ENCODE results near the gene SYTL5.

The SYTL5 gene

DNA sequence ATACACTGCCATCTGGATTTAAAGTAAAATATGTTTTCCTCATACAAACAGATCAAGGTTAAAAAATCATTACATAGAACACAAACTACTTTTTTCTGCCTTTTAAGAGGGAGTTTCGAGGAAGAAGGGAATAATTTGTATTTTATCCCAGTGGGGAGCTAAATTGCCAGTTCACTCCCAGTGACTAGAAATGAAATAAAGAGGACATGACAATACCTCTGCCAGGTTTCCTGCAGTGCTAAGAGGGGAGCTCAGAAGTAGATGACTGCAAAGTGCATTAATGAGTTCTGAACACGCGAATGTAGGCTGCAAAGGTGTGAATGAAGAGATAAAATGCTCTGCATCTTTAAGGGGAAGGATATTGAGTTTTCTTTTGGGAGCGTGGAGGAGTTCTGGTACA, 144.6 kb downstream of the SYTL5 start:
- DNase-seq, result no peak

DNA sequence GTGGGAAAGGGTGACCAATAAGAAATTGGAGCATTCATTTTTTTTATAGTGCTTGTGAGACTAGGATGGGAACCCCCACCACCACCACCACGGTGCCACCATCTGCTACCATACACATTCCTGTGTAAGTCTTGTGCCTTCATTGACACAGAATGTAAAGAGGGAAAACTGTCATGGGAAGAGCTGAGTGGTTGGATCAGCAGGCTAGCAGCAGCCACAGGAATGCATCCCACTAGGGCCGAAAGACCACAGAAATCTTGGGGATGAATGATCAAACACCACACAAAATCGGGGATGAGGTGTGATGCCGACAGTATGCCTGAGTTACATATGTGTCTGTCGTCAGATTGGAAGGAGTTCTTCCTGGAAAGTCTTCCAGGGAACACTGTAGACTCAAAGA, 145.1 kb downstream of the SYTL5 start:
- DNase-seq, result no peak

DNA sequence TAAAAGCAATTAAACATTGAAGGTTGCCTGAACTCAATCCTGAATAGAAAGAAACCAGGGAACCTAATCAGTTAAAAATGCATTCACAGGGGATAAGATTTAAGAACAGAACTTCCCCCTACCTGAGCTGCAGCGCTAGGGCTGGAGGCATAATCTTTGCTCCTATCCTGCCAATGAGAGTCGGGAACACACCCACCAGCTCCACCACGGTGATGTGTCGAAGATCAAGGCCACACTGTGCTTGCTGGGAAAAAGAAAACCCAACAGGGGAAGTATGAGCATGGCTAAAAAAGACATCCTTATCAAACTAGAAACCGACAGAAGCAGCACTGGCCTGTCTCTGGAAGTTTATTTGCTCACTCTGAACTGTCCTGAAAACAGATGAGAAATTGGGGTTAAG, 148.0 kb downstream of the SYTL5 start:
- DNase-seq, result no peak

DNA sequence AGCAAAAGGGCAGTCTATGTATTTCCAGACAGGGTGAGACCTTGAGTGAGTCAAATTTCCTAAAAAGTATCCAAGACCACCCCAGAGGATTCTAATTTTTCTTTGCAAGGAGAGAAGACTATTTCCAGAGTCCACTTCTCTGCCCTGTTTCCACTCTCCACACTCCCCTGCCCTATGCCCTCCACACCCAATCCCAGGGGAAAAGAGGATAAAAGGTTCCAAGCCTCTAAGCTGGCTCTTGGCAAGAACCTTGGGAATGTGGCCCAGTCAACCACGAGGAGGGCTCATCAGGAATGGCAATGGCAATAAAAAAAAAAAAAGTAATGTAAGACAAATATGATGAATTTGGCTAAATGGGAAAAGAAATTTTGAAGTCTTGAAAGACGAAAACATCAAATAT, 148.5 kb downstream of the SYTL5 start:
- no peak for DNase-seq

DNA sequence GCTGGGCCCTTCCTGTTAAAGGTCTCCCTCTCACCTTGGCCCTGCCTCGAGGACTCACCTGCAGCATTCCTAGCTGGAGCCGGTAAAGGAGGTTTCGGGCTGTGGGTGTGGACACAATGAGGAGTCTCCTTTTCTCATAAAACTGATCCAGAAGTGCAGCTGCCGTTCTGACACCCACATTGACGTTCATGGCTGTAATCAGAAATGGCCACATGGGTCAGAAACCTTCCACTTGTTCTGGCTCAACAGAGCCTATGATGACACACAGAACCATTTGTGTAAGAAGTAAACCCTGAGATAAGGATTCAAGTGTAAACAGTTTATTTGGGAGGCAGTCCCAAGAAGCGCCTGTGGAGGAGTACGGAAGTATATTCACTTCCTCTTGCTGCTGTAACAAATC, 150.5 kb downstream of the SYTL5 start:
- no peak for DNase-seq

DNA sequence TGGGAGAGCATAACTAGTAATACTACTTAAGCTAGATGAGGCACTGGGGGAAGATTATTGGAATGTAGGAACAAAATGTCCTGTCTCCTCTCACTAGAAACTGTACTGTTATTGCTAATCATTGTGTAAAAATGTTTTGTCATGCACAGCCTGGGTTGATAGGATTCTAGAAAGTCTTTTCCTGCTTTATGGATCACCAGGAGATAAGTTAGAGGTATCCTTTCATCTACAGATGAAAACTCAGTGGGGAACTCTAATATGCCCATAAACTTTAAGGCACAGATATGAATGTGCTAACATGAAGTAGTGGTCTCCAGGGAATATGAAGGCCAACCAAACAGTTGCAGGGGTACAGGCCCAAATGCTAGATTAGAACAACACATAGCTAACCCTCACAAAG, 156.8 kb downstream of the SYTL5 start:
- no peak for DNase-seq

DNA sequence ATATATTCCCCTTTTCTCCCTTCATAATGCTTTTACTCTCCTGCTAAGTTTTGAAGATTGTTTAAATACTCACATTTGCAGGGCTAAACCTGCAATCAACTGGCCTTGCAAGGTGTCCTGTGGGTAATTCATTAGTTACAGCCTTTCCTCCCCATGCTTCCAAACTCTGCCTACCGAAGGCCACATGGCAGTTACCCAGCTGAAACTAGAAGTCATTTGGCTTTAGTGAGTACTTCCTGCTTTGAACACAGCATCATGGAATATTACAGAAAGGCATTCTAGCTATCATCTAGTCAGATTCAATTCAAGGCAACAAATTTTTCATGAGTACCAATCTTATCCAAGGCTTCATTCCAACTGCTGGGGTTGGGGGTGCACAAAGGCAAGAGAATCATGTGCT, 158.7 kb downstream of the SYTL5 start:
- no peak for DNase-seq

DNA sequence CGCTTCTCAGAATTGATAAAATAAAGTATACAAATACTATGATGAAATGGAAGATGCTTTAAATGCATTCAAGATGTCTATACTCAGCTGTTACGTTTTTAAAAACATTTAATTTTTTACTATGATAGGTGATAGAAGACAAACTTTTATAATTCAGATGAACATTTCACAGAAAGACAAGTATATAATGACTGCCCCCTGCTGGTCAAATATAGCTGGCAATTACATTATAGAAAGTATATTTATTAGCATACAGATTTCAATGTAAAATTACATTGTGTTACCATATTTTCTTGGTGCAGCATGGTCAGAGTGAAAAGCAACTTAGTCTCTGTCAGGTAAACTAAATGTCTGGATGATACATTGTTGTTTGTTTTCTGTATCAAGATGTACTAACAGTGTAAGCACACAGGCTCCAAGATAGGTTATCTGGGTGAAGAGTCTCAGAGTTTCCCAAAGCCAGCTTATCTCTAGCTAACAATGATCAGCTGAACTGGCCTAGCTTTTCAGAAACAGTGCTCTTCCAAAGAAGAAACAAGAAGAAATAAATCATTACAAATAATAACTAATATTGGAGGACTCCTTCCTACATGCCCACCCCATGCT, 160.2 kb downstream of the SYTL5 start:
- DNase-seq, result peak; percentile 30

DNA sequence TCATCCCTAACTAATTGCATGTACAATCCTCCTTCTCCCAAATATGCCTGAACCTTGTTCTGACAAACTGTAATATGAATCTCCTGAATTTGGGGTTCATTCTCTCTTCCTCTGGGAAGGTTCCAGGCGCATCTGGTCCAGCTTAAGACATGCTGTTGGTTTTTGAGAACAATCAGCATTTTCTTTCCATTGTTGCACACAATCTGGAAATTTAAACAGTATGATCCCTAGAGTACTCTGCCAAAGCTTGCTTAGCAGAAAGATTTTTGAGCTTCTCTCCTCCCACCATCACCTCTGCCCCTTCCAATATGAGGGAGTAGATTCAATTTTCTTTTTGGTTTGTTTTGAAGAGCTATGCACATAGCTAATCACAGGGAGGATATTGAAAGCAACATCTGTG, 164.2 kb downstream of the SYTL5 start:
- no peak for DNase-seq

DNA sequence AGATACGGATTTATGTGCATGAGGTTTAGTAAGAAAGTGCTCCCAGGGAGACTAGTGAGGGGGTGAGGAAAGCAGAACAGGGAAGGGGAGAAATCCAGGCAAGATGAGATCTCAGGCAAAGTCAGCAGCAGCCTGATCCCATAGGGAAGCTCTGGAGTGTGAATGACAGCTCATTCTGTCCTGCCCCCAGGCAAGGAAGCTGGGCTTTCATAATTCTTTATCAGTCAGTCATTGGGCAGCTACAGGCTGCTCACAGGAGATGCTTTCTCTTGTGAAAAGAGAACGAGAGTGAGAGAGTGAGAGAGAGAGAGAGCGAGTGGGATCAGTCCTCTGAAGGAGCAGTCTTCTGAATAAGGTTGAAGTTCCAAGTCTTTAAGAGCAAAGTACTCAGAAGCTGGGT, 166.2 kb downstream of the SYTL5 start:
- DNase-seq, result no peak

DNA sequence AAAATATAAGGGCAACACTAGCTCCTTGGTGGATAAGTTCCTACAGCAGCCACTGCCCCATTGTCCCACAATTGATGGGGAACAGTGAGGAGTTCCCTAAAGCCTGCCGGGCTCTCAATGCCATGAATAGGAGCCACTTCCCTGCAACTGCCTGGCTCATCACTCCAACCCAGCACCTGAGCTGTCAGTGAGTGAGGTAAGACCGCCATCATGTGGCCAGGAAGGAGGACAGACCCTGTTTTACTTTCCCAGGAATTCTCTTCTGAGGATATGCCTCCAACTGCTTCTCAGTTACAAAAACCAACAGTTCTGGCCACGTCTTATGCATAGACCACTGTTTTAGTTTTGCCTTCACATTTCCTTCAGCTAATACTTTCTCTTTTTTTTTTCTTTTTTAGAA, 168.8 kb downstream of the SYTL5 start:
- peak; percentile 9 for DNase-seq

DNA sequence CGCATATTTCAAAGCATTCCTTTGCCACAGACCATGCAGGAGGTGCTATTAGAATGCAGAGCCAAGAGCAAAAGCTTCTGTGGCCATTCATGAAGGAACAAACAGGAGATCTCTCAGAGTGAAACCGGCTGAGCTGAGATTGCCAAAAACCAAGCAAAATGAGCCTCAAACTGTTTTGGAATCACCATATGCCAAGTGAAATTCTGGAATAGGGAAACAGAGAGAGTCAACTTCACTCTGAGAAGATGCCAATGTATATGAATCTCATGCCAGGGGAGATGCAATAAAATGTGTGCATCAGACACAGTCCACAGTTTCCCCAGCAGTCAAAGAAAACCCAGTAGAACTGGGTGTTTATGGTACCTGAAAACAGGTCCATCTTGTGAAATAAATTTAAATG, 172.0 kb downstream of the SYTL5 start:
- DNase-seq, result no peak
